ENCODE measurements around the gene SH3RF3. TPM values are rescaled to one million over a fixed set of nuclear protein-coding genes. Genes with fewer than 3 reads are reported as not detected.

SH3RF3 gene
- total and polyA plus RNA-seq, 10 of the 15 experiments (the other 5 are each of a cell fraction or from before 2014, with no cell fraction given): 0.08 to 8.8 (median 2.3) TPM

DNA sequence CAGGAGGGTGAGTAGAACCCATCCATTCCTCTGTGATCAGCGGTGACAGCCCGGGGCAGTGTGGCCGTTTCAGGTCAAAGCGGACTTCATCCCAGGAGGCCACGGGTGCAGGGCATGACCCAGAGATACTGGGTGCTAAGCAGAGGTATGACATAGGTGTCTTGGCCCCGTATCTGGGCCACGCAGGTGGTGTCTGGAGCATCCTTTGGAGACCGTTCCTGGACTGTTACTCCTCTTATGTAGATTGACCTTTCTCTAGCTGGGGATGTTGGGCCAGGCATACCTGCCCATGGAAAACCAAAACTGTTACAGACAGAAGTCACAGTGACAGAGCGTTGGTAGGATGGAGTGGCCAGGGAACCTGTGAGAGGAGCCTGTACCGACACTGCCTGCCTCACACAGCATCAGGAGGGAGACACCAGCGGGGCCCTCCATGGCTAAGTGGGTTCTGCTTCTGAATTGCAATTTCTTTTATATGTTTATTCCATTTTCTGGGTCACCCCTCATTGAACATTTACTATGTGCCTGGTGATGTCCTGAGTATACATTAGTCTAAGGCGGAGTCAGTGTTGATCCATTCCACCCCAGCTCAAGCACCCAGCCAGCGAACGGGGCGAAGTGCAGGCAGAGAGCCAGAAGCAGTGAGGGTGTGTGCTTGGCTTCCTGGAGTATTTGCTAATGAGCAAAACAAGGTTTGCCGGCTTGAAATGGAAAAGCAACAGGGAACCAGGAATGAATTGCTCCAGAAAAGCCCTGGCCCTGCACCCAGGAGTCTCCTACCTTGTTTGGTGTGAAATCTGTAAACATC is 141.7 kb downstream of the SH3RF3 start:
- no peak for ATAC-seq
- no peak for FAIRE-seq
- RAD21 ChIA-PET (ENCODE audit: unreplicated experiment): interaction anchor here (1.2 kb wide), 1 partner anchor 61 kb away, joined by 4 read pairs; no protein-coding TSS in a partner anchor
- H3K9me3 ChIP-seq (replicated peaks; ENCODE audit: control insufficient read depth, insufficient read depth, low read length): no peaks in the 10 kb centered on the region
- CTCF ChIA-PET: no interaction called here
- H3K27me3 ChIP-seq (replicated peaks in 1 of 2; ENCODE audit: control insufficient read depth in 2 of 2, insufficient read depth in 2 of 2, low read length in 1 of 2): no peaks in the 10 kb centered on the region
- BruUV-seq (replicated peaks): no TSS peak
- SMC1A ChIA-PET (ENCODE audit: uncharacterized antibody, unreplicated experiment): interaction anchor here (0.7 to 1.2 kb wide), 3 partner anchors 11 to 34 kb away, joined by 3 read pairs; no protein-coding TSS in a partner anchor
- H3K27ac ChIP-seq (ENCODE audit: control insufficient read depth, insufficient read depth): no peak overlapping the region
- H4K20me1 ChIP-seq (ENCODE audit: control insufficient read depth, insufficient read depth): no peaks in the 10 kb centered on the region
- H3K9ac ChIP-seq (ENCODE audit: control insufficient read depth, insufficient read depth, low read length): no peak overlapping the region
- DNase-seq (ENCODE audit: low read depth, low spot score): no peak
- H3K79me2 ChIP-seq (ENCODE audit: control insufficient read depth, insufficient read depth, low read length): no peaks in the 10 kb centered on the region
- H3K36me3 ChIP-seq (ENCODE audit: control insufficient read depth in 2 of 2, insufficient read depth in 2 of 2, low read length in 1 of 2): no peaks in the 10 kb centered on the region
- 39% methylated on average over 16 of the region's 16 CpGs for WGBS (ENCODE audit: insufficient coverage, insufficient replicate concordance, low lambda C conversion rate, missing lambda C conversion rate)
- H3K4me3 ChIP-seq: no peak overlapping the region
- H3K4me1 ChIP-seq (ENCODE audit: control insufficient read depth, insufficient read depth, low read length): no peaks in the 10 kb centered on the region
- POLR2A ChIA-PET: no interaction called here
- in situ Hi-C loops (cut with MboI): no loop called here
- intact Hi-C loops (cut with micrococcal nuclease; ENCODE audit: unreplicated experiment): no loop called here
- H2AFZ ChIP-seq (ENCODE audit: control insufficient read depth, low read depth, low read length): no peak overlapping the region
- no peak overlapping the region for H3K4me2 ChIP-seq (ENCODE audit: control insufficient read depth, insufficient read depth)
- TF ChIP-seq SUPT20H (IDR thresholded peaks at IDR 0.05; ENCODE audit: borderline replicate concordance, control insufficient read depth, low read depth, low read length) (no peak), SIX5 (IDR thresholded peaks at IDR 0.05; ENCODE audit: low read depth, low read length, severe bottlenecking) (no peak), FOXK2 (IDR thresholded peaks at IDR 0.05) (no peak), WRNIP1 (IDR thresholded peaks at IDR 0.05; ENCODE audit: borderline replicate concordance, low read depth, low read length) (no peak), ZNF217 (IDR thresholded peaks at IDR 0.05) (no peak)
- TF ChIP-seq, protein P1, sequence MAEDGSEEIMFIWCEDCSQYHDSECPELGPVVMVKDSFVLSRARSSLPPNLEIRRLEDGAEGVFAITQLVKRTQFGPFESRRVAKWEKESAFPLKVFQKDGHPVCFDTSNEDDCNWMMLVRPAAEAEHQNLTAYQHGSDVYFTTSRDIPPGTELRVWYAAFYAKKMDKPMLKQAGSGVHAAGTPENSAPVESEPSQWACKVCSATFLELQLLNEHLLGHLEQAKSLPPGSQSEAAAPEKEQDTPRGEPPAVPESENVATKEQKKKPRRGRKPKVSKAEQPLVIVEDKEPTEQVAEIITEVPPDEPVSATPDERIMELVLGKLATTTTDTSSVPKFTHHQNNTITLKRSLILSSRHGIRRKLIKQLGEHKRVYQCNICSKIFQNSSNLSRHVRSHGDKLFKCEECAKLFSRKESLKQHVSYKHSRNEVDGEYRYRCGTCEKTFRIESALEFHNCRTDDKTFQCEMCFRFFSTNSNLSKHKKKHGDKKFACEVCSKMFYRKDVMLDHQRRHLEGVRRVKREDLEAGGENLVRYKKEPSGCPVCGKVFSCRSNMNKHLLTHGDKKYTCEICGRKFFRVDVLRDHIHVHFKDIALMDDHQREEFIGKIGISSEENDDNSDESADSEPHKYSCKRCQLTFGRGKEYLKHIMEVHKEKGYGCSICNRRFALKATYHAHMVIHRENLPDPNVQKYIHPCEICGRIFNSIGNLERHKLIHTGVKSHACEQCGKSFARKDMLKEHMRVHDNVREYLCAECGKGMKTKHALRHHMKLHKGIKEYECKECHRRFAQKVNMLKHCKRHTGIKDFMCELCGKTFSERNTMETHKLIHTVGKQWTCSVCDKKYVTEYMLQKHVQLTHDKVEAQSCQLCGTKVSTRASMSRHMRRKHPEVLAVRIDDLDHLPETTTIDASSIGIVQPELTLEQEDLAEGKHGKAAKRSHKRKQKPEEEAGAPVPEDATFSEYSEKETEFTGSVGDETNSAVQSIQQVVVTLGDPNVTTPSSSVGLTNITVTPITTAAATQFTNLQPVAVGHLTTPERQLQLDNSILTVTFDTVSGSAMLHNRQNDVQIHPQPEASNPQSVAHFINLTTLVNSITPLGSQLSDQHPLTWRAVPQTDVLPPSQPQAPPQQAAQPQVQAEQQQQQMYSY (CRISPR knock-in tag; IDR thresholded peaks at IDR 0.05): no peak
- TF ChIP-seq, protein P2, sequence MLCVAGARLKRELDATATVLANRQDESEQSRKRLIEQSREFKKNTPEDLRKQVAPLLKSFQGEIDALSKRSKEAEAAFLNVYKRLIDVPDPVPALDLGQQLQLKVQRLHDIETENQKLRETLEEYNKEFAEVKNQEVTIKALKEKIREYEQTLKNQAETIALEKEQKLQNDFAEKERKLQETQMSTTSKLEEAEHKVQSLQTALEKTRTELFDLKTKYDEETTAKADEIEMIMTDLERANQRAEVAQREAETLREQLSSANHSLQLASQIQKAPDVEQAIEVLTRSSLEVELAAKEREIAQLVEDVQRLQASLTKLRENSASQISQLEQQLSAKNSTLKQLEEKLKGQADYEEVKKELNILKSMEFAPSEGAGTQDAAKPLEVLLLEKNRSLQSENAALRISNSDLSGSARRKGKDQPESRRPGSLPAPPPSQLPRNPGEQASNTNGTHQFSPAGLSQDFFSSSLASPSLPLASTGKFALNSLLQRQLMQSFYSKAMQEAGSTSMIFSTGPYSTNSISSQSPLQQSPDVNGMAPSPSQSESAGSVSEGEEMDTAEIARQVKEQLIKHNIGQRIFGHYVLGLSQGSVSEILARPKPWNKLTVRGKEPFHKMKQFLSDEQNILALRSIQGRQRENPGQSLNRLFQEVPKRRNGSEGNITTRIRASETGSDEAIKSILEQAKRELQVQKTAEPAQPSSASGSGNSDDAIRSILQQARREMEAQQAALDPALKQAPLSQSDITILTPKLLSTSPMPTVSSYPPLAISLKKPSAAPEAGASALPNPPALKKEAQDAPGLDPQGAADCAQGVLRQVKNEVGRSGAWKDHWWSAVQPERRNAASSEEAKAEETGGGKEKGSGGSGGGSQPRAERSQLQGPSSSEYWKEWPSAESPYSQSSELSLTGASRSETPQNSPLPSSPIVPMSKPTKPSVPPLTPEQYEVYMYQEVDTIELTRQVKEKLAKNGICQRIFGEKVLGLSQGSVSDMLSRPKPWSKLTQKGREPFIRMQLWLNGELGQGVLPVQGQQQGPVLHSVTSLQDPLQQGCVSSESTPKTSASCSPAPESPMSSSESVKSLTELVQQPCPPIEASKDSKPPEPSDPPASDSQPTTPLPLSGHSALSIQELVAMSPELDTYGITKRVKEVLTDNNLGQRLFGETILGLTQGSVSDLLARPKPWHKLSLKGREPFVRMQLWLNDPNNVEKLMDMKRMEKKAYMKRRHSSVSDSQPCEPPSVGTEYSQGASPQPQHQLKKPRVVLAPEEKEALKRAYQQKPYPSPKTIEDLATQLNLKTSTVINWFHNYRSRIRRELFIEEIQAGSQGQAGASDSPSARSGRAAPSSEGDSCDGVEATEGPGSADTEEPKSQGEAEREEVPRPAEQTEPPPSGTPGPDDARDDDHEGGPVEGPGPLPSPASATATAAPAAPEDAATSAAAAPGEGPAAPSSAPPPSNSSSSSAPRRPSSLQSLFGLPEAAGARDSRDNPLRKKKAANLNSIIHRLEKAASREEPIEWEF (IDR thresholded peaks at IDR 0.05; ENCODE audit: insufficient replicate concordance, low read depth, low read length): no peak
- TF ChIP-seq, protein P3, sequence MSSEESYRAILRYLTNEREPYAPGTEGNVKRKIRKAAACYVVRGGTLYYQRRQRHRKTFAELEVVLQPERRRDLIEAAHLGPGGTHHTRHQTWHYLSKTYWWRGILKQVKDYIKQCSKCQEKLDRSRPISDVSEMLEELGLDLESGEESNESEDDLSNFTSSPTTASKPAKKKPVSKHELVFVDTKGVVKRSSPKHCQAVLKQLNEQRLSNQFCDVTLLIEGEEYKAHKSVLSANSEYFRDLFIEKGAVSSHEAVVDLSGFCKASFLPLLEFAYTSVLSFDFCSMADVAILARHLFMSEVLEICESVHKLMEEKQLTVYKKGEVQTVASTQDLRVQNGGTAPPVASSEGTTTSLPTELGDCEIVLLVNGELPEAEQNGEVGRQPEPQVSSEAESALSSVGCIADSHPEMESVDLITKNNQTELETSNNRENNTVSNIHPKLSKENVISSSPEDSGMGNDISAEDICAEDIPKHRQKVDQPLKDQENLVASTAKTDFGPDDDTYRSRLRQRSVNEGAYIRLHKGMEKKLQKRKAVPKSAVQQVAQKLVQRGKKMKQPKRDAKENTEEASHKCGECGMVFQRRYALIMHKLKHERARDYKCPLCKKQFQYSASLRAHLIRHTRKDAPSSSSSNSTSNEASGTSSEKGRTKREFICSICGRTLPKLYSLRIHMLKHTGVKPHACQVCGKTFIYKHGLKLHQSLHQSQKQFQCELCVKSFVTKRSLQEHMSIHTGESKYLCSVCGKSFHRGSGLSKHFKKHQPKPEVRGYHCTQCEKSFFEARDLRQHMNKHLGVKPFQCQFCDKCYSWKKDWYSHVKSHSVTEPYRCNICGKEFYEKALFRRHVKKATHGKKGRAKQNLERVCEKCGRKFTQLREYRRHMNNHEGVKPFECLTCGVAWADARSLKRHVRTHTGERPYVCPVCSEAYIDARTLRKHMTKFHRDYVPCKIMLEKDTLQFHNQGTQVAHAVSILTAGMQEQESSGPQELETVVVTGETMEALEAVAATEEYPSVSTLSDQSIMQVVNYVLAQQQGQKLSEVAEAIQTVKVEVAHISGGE (CRISPR knock-in tag; IDR thresholded peaks at IDR 0.05): no peak

All from GM12878 (cell line).